ENCODE results near the gene STIM1. TPM values are rescaled to one million over a fixed set of nuclear protein-coding genes. Genes with fewer than 3 reads are reported as not detected.

STIM1 gene
- total RNA-seq, 4 donors from 2014 or later = 50.1 to 112 (median 63.3) TPM

- TF ChIP-seq, protein P1, sequence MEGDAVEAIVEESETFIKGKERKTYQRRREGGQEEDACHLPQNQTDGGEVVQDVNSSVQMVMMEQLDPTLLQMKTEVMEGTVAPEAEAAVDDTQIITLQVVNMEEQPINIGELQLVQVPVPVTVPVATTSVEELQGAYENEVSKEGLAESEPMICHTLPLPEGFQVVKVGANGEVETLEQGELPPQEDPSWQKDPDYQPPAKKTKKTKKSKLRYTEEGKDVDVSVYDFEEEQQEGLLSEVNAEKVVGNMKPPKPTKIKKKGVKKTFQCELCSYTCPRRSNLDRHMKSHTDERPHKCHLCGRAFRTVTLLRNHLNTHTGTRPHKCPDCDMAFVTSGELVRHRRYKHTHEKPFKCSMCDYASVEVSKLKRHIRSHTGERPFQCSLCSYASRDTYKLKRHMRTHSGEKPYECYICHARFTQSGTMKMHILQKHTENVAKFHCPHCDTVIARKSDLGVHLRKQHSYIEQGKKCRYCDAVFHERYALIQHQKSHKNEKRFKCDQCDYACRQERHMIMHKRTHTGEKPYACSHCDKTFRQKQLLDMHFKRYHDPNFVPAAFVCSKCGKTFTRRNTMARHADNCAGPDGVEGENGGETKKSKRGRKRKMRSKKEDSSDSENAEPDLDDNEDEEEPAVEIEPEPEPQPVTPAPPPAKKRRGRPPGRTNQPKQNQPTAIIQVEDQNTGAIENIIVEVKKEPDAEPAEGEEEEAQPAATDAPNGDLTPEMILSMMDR (IDR thresholded peaks at IDR 0.05) = no peak
- no peak for TF ChIP-seq POLR2A (IDR thresholded peaks at IDR 0.05)
Observed at GRCh38 chr11:3986301-3986700, 130.8 kb downstream of the STIM1 start.

DNA sequence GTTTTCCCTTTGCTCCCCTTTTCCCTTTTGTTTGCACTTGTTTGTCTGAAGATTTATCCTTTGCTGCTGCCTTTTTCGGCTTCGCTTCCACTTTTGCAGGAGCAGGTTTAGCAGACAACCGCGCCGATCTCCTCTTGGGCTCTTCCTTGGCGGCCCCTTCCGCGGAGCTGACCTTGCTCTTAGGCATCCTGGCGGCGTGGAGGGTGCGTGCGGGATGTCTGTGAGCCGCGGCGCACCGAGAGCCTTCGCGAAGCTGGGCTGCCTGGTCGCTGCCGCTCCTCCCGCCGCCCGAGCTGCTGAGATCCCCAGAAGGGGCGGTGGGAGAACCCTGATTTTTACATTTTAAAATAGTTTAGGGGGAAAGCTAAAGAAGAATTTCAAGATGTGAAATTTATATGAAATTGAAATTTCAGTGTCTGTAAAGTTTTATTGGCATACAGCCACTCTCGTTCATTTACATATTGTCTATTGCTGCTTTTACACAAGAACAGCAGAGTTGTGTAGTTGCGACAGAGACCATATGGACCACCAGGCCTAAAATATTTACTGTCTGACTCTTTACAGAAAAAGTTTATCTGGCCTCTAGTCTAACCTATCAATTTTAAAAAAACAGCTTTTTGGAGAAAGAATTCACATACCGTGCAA, 133.9 kb downstream of the STIM1 start:
- WGBS, 2 donors = 40 to 60% methylated on average over 14 to 20 of the region's 27 CpGs
- no peak for TF ChIP-seq POLR2A (IDR thresholded peaks at IDR 0.05)
- TF ChIP-seq, protein P1 (IDR thresholded peaks at IDR 0.05) = peak in 1 of 6 experiments; percentile 20
- intact Hi-C loops (cut with DNase I) = no loop called here
- peak overlapping the region in 3 of 4 donors; percentile 27 to 56 (median 29) for H3K4me3 ChIP-seq
- H3K9me3 ChIP-seq = peaks cover 0 to 10% (median 7%) of the 10 kb centered on the region in 3 donors
- peak overlapping the region in 2 of 4 donors; percentile 64 to 68 for H3K27ac ChIP-seq
- no peaks in the 10 kb centered on the region for H3K27me3 ChIP-seq
- H3K4me1 ChIP-seq = peaks cover 0 to 62% (median 19%) of the 10 kb centered on the region in 3 donors
- DNase-seq = no peak
- H3K36me3 ChIP-seq = peaks cover 0 to 7% (median 0%) of the 10 kb centered on the region in 3 donors

More at GRCh38 chr11:3986301-3986700, 130.8 kb downstream of the STIM1 start:
- intact Hi-C loops (cut with DNase I) = no loop called here
- peaks cover 0 to 90% (median 28%) of the 10 kb centered on the region in 3 donors for H3K4me1 ChIP-seq
- H3K36me3 ChIP-seq = no peaks in the 10 kb centered on the region
- DNase-seq = no peak
- no peak overlapping the region for H3K27ac ChIP-seq
- H3K9me3 ChIP-seq = no peaks in the 10 kb centered on the region
- H3K4me3 ChIP-seq = no peak overlapping the region
- WGBS, 2 donors = 53 to 81% methylated on average over 1 of the region's 1 CpG
- no peaks in the 10 kb centered on the region for H3K27me3 ChIP-seq

GRCh38 chr11:3989921-3990290, 134.4 kb downstream of the STIM1 start:
- 70 to 75% methylated on average over 3 of the region's 3 CpGs for WGBS, 2 donors
- Histone ChIP-seq H3K4me1 (peaks cover 0 to 57% (median 17%) of the 10 kb centered on the region in 3 donors), H3K27ac (peak overlapping the region in 2 of 4 donors; percentile 64 to 68), H3K9me3 (peaks cover 0 to 16% (median 12%) of the 10 kb centered on the region in 3 donors), H3K36me3 (peaks cover 0 to 7% (median 0%) of the 10 kb centered on the region in 3 donors), H3K27me3 (no peaks in the 10 kb centered on the region), H3K4me3 (peak overlapping the region in 3 of 4 donors; percentile 27 to 56 (median 29))
- intact Hi-C loops (cut with DNase I) = no loop called here
- TF ChIP-seq, protein P1 (IDR thresholded peaks at IDR 0.05) = no peak
- TF ChIP-seq POLR2A (IDR thresholded peaks at IDR 0.05) = no peak
- no peak for DNase-seq

GRCh38 chr11:3990406-3990805, 134.9 kb downstream of the STIM1 start:
- no peak overlapping the region for H3K4me3 ChIP-seq
- H3K9me3 ChIP-seq = peaks cover 0 to 17% (median 12%) of the 10 kb centered on the region in 3 donors
- TF ChIP-seq POLR2A (IDR thresholded peaks at IDR 0.05) = no peak
- TF ChIP-seq, protein P1 (IDR thresholded peaks at IDR 0.05) = no peak
- H3K27ac ChIP-seq = peak overlapping the region in 1 of 4 donors; percentile 68
- H3K4me1 ChIP-seq = peaks cover 0 to 54% (median 12%) of the 10 kb centered on the region in 3 donors
- intact Hi-C loops (cut with DNase I) = no loop called here
- H3K36me3 ChIP-seq = peaks cover 0 to 7% (median 0%) of the 10 kb centered on the region in 3 donors
- no peak for DNase-seq
- H3K27me3 ChIP-seq = no peaks in the 10 kb centered on the region

DNA sequence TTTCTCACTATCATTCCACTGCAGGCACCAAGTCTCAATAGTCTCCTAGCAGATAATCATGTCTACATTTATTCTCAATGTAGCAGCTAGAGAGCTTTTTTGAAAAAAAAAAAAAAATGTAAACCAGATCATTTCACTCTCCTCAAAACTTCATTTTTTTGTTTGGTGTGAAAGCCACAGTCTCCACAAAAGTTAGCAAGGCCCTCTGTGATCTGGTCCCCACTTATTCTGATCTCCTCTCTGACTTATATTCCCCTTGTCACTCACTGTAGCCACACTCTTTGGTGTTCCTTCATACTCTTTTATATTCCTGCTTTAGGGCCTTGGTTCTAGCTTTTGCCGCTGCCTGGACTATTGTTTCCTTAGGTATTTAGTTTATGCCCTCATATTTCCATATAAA, 137.5 kb downstream of the STIM1 start:
- no peak overlapping the region for H3K27ac ChIP-seq
- DNase-seq = no peak
- peaks cover 0 to 7% (median 0%) of the 10 kb centered on the region in 3 donors for H3K36me3 ChIP-seq
- H3K4me1 ChIP-seq = peaks cover 0 to 53% (median 5%) of the 10 kb centered on the region in 3 donors
- H3K9me3 ChIP-seq = peaks cover 0 to 17% (median 12%) of the 10 kb centered on the region in 3 donors
- intact Hi-C loops (cut with DNase I) = no loop called here
- H3K4me3 ChIP-seq = no peak overlapping the region
- TF ChIP-seq POLR2A (IDR thresholded peaks at IDR 0.05) = no peak
- TF ChIP-seq, protein P1 (IDR thresholded peaks at IDR 0.05) = no peak
- H3K27me3 ChIP-seq = no peaks in the 10 kb centered on the region
- 93 to 100% methylated on average over 1 of the region's 1 CpG for WGBS, 2 donors
